HEK293 (cell line): ENCODE results near the gene RPS6KA1.

ENCODE experiments used
- ZNF221 ChIP-seq: fragments of 450-650 bp; formaldehyde crosslinking; IDR thresholded peaks from 2 replicates; pipeline ENCODE4 v1.5.1; 2017; ENCODE audit warnings: missing biosample characterization, missing genetic modification characterization, borderline replicate concordance
- ZNF274 ChIP-seq, 2 experiments: fragments of 200-500 bp in 1 of 2; fragments of 450-650 bp in 1 of 2; sonication (Bioruptor generic) in 1 of 2; formaldehyde crosslinking in 1 of 2; IDR thresholded peaks; 2 replicates each; pipeline versions ENCODE4 v1.5.1 to v1.6.1; 2014 to 2016; ENCODE audit warnings: borderline replicate concordance in 1 of 2, inconsistent platforms in 1 of 2, low read length in 1 of 2, missing biosample characterization in 1 of 2, missing genetic modification characterization in 1 of 2
- ZNF571 ChIP-seq: fragments of 450-650 bp; formaldehyde crosslinking; IDR thresholded peaks from 2 replicates; pipeline ENCODE4 v1.5.0; 2017; ENCODE audit warnings: missing biosample characterization, missing genetic modification characterization
- TF ChIP-seq, protein P1 (sequence below): fragments of 450-650 bp; formaldehyde crosslinking; IDR thresholded peaks from 2 replicates; pipeline ENCODE4 v1.5.1; 2016; ENCODE audit warnings: missing biosample characterization, missing genetic modification characterization
- TF ChIP-seq, protein P2 (sequence below): fragments of 450-650 bp; formaldehyde crosslinking; IDR thresholded peaks from 2 replicates; pipeline ENCODE4 v1.5.1; 2016; ENCODE audit warnings: missing biosample characterization, missing genetic modification characterization

DNA sequence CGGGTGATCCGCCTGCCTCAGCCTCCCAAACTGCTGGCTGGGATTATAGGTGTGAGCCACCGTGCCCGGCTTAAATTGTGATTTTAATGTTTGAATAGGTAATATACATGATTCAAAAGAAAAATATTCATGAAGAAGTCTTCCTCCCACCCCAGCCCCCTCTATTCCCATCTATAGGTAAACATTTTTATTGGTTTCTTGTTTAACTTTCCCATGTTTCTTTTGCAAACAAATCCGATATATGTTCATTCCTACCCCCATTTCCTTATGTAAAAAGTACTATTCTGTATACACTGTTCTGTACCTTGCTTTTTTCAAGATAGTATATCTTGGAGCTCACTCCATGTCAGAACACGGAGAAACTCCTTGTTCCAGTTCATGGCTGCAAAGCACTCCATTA, 23.2 kb downstream of the RPS6KA1 start:
- TF ChIP-seq ZNF274 (IDR thresholded peaks at IDR 0.05; ENCODE audit: low read length) (no peak), ZNF274 (tag by site-specific recombination; IDR thresholded peaks at IDR 0.05; ENCODE audit: borderline replicate concordance) (no peak), ZNF221 (no peak), ZNF571 (tag by site-specific recombination) (no peak)
- TF ChIP-seq, protein P1, sequence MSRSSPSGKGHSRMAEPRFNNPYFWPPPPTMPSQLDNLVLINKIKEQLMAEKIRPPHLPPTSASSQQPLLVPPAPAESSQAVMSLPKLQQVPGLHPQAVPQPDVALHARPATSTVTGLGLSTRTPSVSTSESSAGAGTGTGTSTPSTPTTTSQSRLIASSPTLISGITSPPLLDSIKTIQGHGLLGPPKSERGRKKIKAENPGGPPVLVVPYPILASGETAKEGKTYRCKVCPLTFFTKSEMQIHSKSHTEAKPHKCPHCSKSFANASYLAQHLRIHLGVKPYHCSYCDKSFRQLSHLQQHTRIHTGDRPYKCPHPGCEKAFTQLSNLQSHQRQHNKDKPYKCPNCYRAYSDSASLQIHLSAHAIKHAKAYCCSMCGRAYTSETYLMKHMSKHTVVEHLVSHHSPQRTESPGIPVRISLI (tag by site-specific recombination), result no peak
- TF ChIP-seq, protein P2, sequence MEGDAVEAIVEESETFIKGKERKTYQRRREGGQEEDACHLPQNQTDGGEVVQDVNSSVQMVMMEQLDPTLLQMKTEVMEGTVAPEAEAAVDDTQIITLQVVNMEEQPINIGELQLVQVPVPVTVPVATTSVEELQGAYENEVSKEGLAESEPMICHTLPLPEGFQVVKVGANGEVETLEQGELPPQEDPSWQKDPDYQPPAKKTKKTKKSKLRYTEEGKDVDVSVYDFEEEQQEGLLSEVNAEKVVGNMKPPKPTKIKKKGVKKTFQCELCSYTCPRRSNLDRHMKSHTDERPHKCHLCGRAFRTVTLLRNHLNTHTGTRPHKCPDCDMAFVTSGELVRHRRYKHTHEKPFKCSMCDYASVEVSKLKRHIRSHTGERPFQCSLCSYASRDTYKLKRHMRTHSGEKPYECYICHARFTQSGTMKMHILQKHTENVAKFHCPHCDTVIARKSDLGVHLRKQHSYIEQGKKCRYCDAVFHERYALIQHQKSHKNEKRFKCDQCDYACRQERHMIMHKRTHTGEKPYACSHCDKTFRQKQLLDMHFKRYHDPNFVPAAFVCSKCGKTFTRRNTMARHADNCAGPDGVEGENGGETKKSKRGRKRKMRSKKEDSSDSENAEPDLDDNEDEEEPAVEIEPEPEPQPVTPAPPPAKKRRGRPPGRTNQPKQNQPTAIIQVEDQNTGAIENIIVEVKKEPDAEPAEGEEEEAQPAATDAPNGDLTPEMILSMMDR, result no peak
